ENCODE data around the gene RIMS1. TPM values are rescaled to one million over a fixed set of nuclear protein-coding genes. Genes with fewer than 3 reads are reported as not detected.

The RIMS1 gene
- total and polyA plus RNA-seq, 9 donors, result 0.40 to 5.7 (median 0.71) TPM

DNA sequence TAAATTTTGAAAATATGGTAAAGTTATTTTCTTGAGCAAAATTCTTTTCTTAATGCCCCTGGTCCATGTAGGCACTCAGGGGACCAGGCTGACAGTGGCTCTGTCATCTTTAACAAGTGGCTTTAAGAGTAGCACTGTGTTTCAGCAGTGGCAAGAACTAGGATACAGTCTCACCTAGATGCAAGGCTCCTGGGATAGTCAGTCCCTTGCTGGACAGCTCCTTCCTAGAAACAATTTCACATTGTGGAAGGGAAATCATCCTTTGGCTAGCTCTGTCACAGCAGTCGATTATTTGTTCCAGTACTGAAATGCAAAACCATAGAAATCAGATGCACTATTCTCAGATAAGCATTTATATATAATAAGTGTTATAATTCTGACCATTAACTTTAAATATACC lies 560.1 kb downstream of the RIMS1 start:
- peak; percentile 7 for DNase-seq
- H3K36me3 ChIP-seq (ENCODE audit: control insufficient read depth, insufficient read depth, low read length), result no peaks in the 10 kb centered on the region
- no peak overlapping the region for H3K4me3 ChIP-seq (ENCODE audit: low read length)
- no peaks in the 10 kb centered on the region for H3K4me1 ChIP-seq (ENCODE audit: control insufficient read depth, insufficient read depth, low read length)
- no peaks in the 10 kb centered on the region for H3K27me3 ChIP-seq (ENCODE audit: control insufficient read depth, insufficient read depth, low read length)
- no CpG with 5 or more reads among the region's 1 CpG for WGBS (ENCODE audit: insufficient coverage)
- no peak overlapping the region for H3K27ac ChIP-seq (ENCODE audit: low read length)
- H3K9me3 ChIP-seq (replicated peaks; ENCODE audit: control insufficient read depth, low read depth, low read length), result no peaks in the 10 kb centered on the region

Measured in muscle of leg (tissue), 11 donors.